Sigmoid colon (tissue), 4 donors: ENCODE data around the gene TMEM61.

Experiments used
- CTCF ChIP-seq, 4 experiments: fragments of 450-650 bp in 3 of 4; fragments of 200-600 bp in 1 of 4; IDR thresholded peaks; one replicate each; pipeline ENCODE4 v1.5.1; 2016 to 2019; ENCODE audit warnings: antibody characterized with exemption in 4 of 4, mild to moderate bottlenecking in 3 of 4, moderate library complexity in 2 of 4
- EP300 ChIP-seq, 4 donors: sonication (generic); formaldehyde crosslinking; IDR thresholded peaks; one replicate each; pipeline ENCODE4 v1.6.1; 2017; ENCODE audit warnings: antibody characterized with exemption in 4 of 4
- POLR2AphosphoS5 ChIP-seq, 4 donors: sonication (generic); formaldehyde crosslinking; IDR thresholded peaks; one replicate each; pipeline ENCODE4 v1.6.1; 2017; ENCODE audit warnings: antibody characterized with exemption in 4 of 4

GRCh38 chr1:55015731-55016620, 35.5 kb downstream of the TMEM61 start:
- TF ChIP-seq CTCF (IDR thresholded peaks at IDR 0.05) (no peak), EP300 (IDR thresholded peaks at IDR 0.05) (no peak), POLR2AphosphoS5 (IDR thresholded peaks at IDR 0.05) (no peak)
